ENCODE measurements around the gene SF1. TPM values are rescaled to one million over a fixed set of nuclear protein-coding genes. Genes with fewer than 3 reads are reported as not detected.
A peak's percentile ranks its signal among the peaks of the same experiment; 100 is the strongest.

SF1 gene
- total RNA-seq, 2 experiments from 2014 or later = 453 to 463 TPM

GRCh38 chr11:64776425-64776824, 1.9 kb downstream of the SF1 start:
- Mint-ChIP-seq H3K4me3 (peak overlapping the region; percentile 91), H3K4me1 (peaks cover 73% of the 10 kb centered on the region), H3K27me3 (no peaks in the 10 kb centered on the region), H3K36me3 (peaks cover 64% of the 10 kb centered on the region), H3K9me3 (no peaks in the 10 kb centered on the region), H3K27ac (peak overlapping the region; percentile 89)
- no peak for DNase-seq

- no peak for DNase-seq
- no peaks in the 10 kb centered on the region for H3K27me3 Mint-ChIP-seq
- H3K36me3 Mint-ChIP-seq = peaks cover 80% of the 10 kb centered on the region
- peak overlapping the region; percentile 91 for H3K4me3 Mint-ChIP-seq
- peak overlapping the region; percentile 82 for H3K27ac Mint-ChIP-seq
- peaks cover 75% of the 10 kb centered on the region for H3K4me1 Mint-ChIP-seq
- H3K9me3 Mint-ChIP-seq = no peaks in the 10 kb centered on the region
Observed at GRCh38 chr11:64774144-64774543, 4.2 kb downstream of the SF1 start.

GRCh38 chr11:64772303-64773018, 5.9 kb downstream of the SF1 start:
- H3K9me3 Mint-ChIP-seq = no peaks in the 10 kb centered on the region
- peaks cover 90% of the 10 kb centered on the region for H3K4me1 Mint-ChIP-seq
- H3K4me3 Mint-ChIP-seq = peak overlapping the region; percentile 62
- DNase-seq = no peak
- no peaks in the 10 kb centered on the region for H3K27me3 Mint-ChIP-seq
- peak overlapping the region; percentile 87 for H3K27ac Mint-ChIP-seq
- peaks cover 94% of the 10 kb centered on the region for H3K36me3 Mint-ChIP-seq

GRCh38 chr11:64771861-64772260, 6.5 kb downstream of the SF1 start:
- H3K27ac Mint-ChIP-seq = peak overlapping the region; percentile 87
- peak overlapping the region; percentile 62 for H3K4me3 Mint-ChIP-seq
- H3K27me3 Mint-ChIP-seq = no peaks in the 10 kb centered on the region
- no peak for DNase-seq
- peaks cover 93% of the 10 kb centered on the region for H3K36me3 Mint-ChIP-seq
- H3K9me3 Mint-ChIP-seq = no peaks in the 10 kb centered on the region
- H3K4me1 Mint-ChIP-seq = peaks cover 91% of the 10 kb centered on the region

- Mint-ChIP-seq H3K27ac (peak overlapping the region; percentile 35), H3K27me3 (no peaks in the 10 kb centered on the region), H3K4me1 (peaks cover 85% of the 10 kb centered on the region), H3K36me3 (peaks cover 85% of the 10 kb centered on the region), H3K9me3 (no peaks in the 10 kb centered on the region), H3K4me3 (no peak overlapping the region)
- DNase-seq = no peak
Observed at GRCh38 chr11:64770120-64770519, 8.2 kb downstream of the SF1 start.

GRCh38 chr11:64769283-64769682, 9.1 kb downstream of the SF1 start:
- H3K36me3 Mint-ChIP-seq = peaks cover 85% of the 10 kb centered on the region
- H3K4me1 Mint-ChIP-seq = peaks cover 85% of the 10 kb centered on the region
- peak overlapping the region; percentile 83 for H3K27ac Mint-ChIP-seq
- H3K27me3 Mint-ChIP-seq = no peaks in the 10 kb centered on the region
- no peaks in the 10 kb centered on the region for H3K9me3 Mint-ChIP-seq
- DNase-seq = no peak
- H3K4me3 Mint-ChIP-seq = no peak overlapping the region

- H3K9me3 Mint-ChIP-seq = no peaks in the 10 kb centered on the region
- peaks cover 85% of the 10 kb centered on the region for H3K36me3 Mint-ChIP-seq
- no peaks in the 10 kb centered on the region for H3K27me3 Mint-ChIP-seq
- H3K27ac Mint-ChIP-seq = peak overlapping the region; percentile 83
- H3K4me1 Mint-ChIP-seq = peaks cover 86% of the 10 kb centered on the region
- peak overlapping the region; percentile 22 for H3K4me3 Mint-ChIP-seq
- DNase-seq = no peak
Observed at GRCh38 chr11:64768300-64768694, 10.0 kb downstream of the SF1 start.

- peak overlapping the region; percentile 22 for H3K4me3 Mint-ChIP-seq
- H3K27me3 Mint-ChIP-seq = no peaks in the 10 kb centered on the region
- peak; percentile 75 for DNase-seq
- peaks cover 86% of the 10 kb centered on the region for H3K4me1 Mint-ChIP-seq
- peaks cover 83% of the 10 kb centered on the region for H3K36me3 Mint-ChIP-seq
- no peaks in the 10 kb centered on the region for H3K9me3 Mint-ChIP-seq
- H3K27ac Mint-ChIP-seq = peak overlapping the region; percentile 83
Observed at GRCh38 chr11:64767344-64768299, 10.7 kb downstream of the SF1 start.

GRCh38 chr11:64766881-64767280, 11.5 kb downstream of the SF1 start:
- peaks cover 86% of the 10 kb centered on the region for H3K4me1 Mint-ChIP-seq
- H3K27me3 Mint-ChIP-seq = no peaks in the 10 kb centered on the region
- H3K27ac Mint-ChIP-seq = peak overlapping the region; percentile 83
- H3K36me3 Mint-ChIP-seq = peaks cover 81% of the 10 kb centered on the region
- H3K9me3 Mint-ChIP-seq = no peaks in the 10 kb centered on the region
- no peak overlapping the region for H3K4me3 Mint-ChIP-seq
- no peak for DNase-seq

GRCh38 chr11:64765851-64766665, 12.3 kb downstream of the SF1 start:
- Mint-ChIP-seq H3K4me1 (peaks cover 86% of the 10 kb centered on the region), H3K4me3 (peak overlapping the region; percentile 69), H3K27ac (peak overlapping the region; percentile 88), H3K27me3 (no peaks in the 10 kb centered on the region), H3K9me3 (no peaks in the 10 kb centered on the region), H3K36me3 (peaks cover 75% of the 10 kb centered on the region)
- no peak for DNase-seq

GRCh38 chr11:64765291-64765850, 13.0 kb downstream of the SF1 start:
- peaks cover 87% of the 10 kb centered on the region for H3K4me1 Mint-ChIP-seq
- DNase-seq = no peak
- H3K4me3 Mint-ChIP-seq = peak overlapping the region; percentile 69
- H3K36me3 Mint-ChIP-seq = peaks cover 68% of the 10 kb centered on the region
- peak overlapping the region; percentile 88 for H3K27ac Mint-ChIP-seq
- no peaks in the 10 kb centered on the region for H3K27me3 Mint-ChIP-seq
- no peaks in the 10 kb centered on the region for H3K9me3 Mint-ChIP-seq

- Mint-ChIP-seq H3K36me3 (peaks cover 63% of the 10 kb centered on the region), H3K9me3 (no peaks in the 10 kb centered on the region), H3K4me3 (peak overlapping the region; percentile 69), H3K27me3 (no peaks in the 10 kb centered on the region), H3K27ac (peak overlapping the region; percentile 88), H3K4me1 (peaks cover 88% of the 10 kb centered on the region)
- no peak for DNase-seq
Observed at GRCh38 chr11:64764753-64765152, 13.6 kb downstream of the SF1 start.

- H3K27me3 Mint-ChIP-seq = no peaks in the 10 kb centered on the region
- H3K27ac Mint-ChIP-seq = peak overlapping the region; percentile 88
- peaks cover 83% of the 10 kb centered on the region for H3K4me1 Mint-ChIP-seq
- H3K9me3 Mint-ChIP-seq = no peaks in the 10 kb centered on the region
- peak overlapping the region; percentile 69 for H3K4me3 Mint-ChIP-seq
- DNase-seq = peak; percentile 66
- peaks cover 57% of the 10 kb centered on the region for H3K36me3 Mint-ChIP-seq
Observed at GRCh38 chr11:64764040-64764611, 14.2 kb downstream of the SF1 start.

GRCh38 chr11:64763526-64764039, 14.8 kb downstream of the SF1 start:
- no peaks in the 10 kb centered on the region for H3K27me3 Mint-ChIP-seq
- H3K9me3 Mint-ChIP-seq = no peaks in the 10 kb centered on the region
- no peak for DNase-seq
- peaks cover 78% of the 10 kb centered on the region for H3K4me1 Mint-ChIP-seq
- H3K4me3 Mint-ChIP-seq = no peak overlapping the region
- peak overlapping the region; percentile 88 for H3K27ac Mint-ChIP-seq
- H3K36me3 Mint-ChIP-seq = peaks cover 52% of the 10 kb centered on the region
